GM21717 (cell line): Measurements from ENCODE around the gene SDHAF2.

Experiments used
- ATAC-seq: cut with Tn5 transposase; IDR thresholded peaks from one replicate; pipeline ENCODE4 v1.9.1; 2021; ENCODE audit warnings: mild to moderate bottlenecking, moderate library complexity; ENCODE audit not compliant: unreplicated experiment

The SDHAF2 gene

GRCh38 chr11:61495801-61496601, 66.1 kb downstream of the SDHAF2 start:
- ATAC-seq: no peak
